KMS-11 (cell line): ENCODE results near the gene GPC3.

ENCODE experiments used
- H2AFZ ChIP-seq: fragments of 200-600 bp; sonication (generic); 2 replicates; pipeline ENCODE4 v1.6.1; 2016; ENCODE audit warnings: antibody characterized with exemption, mixed run types, low read depth
- H3K27ac ChIP-seq: fragments of 200-600 bp; sonication (generic); 2 replicates; pipeline ENCODE4 v1.6.1; 2016; ENCODE audit warnings: mild to moderate bottlenecking, mixed run types
- H3K27me3 ChIP-seq: fragments of 200-600 bp; sonication (generic); 2 replicates; pipeline ENCODE4 v1.6.1; 2017; ENCODE audit warnings: mild to moderate bottlenecking, low read depth, mixed run types, moderate library complexity; ENCODE audit not compliant: insufficient read depth
- H3K36me3 ChIP-seq: fragments of 200-600 bp; sonication (generic); 2 replicates; pipeline ENCODE4 v1.6.1; 2017; ENCODE audit warnings: mild to moderate bottlenecking, mixed run types; ENCODE audit not compliant: insufficient read depth
- H3K4me1 ChIP-seq: fragments of 200-600 bp; sonication (generic); 2 replicates; pipeline ENCODE4 v1.6.1; 2016; ENCODE audit warnings: mild to moderate bottlenecking, low read depth, mixed run types; ENCODE audit not compliant: poor library complexity, severe bottlenecking
- H3K4me2 ChIP-seq: fragments of 200-600 bp; sonication (generic); 2 replicates; pipeline ENCODE4 v1.7.0; 2016; ENCODE audit warnings: mild to moderate bottlenecking, mixed run types
- H3K4me3 ChIP-seq: fragments of 200-600 bp; sonication (generic); IDR thresholded peaks from 2 replicates; pipeline ENCODE4 v1.6.1; 2017; ENCODE audit warnings: low read depth, low read length, mixed read lengths; ENCODE audit not compliant: insufficient read depth
- H3K79me2 ChIP-seq: fragments of 200-600 bp; sonication (generic); 2 replicates; pipeline ENCODE4 v1.6.1; 2016; ENCODE audit warnings: low read depth, mixed run types; ENCODE audit not compliant: insufficient read depth
- H3K9ac ChIP-seq: fragments of 200-600 bp; sonication (generic); 2 replicates; pipeline ENCODE4 v1.6.1; 2016; ENCODE audit warnings: mild to moderate bottlenecking, mixed run types
- H4K20me1 ChIP-seq: fragments of 200-600 bp; sonication (generic); 2 replicates; pipeline ENCODE4 v1.6.1; 2016; ENCODE audit warnings: mild to moderate bottlenecking, mixed run types; ENCODE audit not compliant: insufficient read depth
- CTCF ChIP-seq: fragments of 200-600 bp; sonication (generic); conservative IDR thresholded peaks from 2 replicates; pipeline ENCODE4 v1.6.1; 2017; ENCODE audit warnings: low read depth, mild to moderate bottlenecking, antibody characterized with exemption, low read length, moderate library complexity, mixed read lengths

GPC3 gene

GRCh38 chrX:133514486-133514885 lies 470.9 kb downstream of the GPC3 start:
- no peak overlapping the region for H3K27ac ChIP-seq
- no peak overlapping the region for H2AFZ ChIP-seq
- TF ChIP-seq CTCF: no peak
- no peaks in the 10 kb centered on the region for H3K79me2 ChIP-seq
- no peaks in the 10 kb centered on the region for H3K36me3 ChIP-seq
- no peaks in the 10 kb centered on the region for H3K27me3 ChIP-seq
- H3K4me2 ChIP-seq: no peak overlapping the region
- no peaks in the 10 kb centered on the region for H4K20me1 ChIP-seq
- H3K4me1 ChIP-seq: peaks cover 6% of the 10 kb centered on the region
- H3K9ac ChIP-seq: no peak overlapping the region
- no peak overlapping the region for H3K4me3 ChIP-seq

GRCh38 chrX:133513123-133513522 lies 472.3 kb downstream of the GPC3 start:
- Histone ChIP-seq H3K4me3 (no peak overlapping the region), H3K4me2 (no peak overlapping the region), H3K9ac (no peak overlapping the region), H4K20me1 (no peaks in the 10 kb centered on the region), H3K27ac (no peak overlapping the region), H3K79me2 (no peaks in the 10 kb centered on the region), H3K36me3 (no peaks in the 10 kb centered on the region), H3K27me3 (no peaks in the 10 kb centered on the region), H3K4me1 (peaks cover 6% of the 10 kb centered on the region), H2AFZ (no peak overlapping the region)
- no peak for TF ChIP-seq CTCF

GRCh38 chrX:133511041-133511440 lies 474.4 kb downstream of the GPC3 start:
- H3K79me2 ChIP-seq: no peaks in the 10 kb centered on the region
- H3K4me1 ChIP-seq: peaks cover 6% of the 10 kb centered on the region
- H4K20me1 ChIP-seq: no peaks in the 10 kb centered on the region
- H3K36me3 ChIP-seq: no peaks in the 10 kb centered on the region
- no peak for TF ChIP-seq CTCF
- H3K4me2 ChIP-seq: no peak overlapping the region
- H3K4me3 ChIP-seq: no peak overlapping the region
- no peaks in the 10 kb centered on the region for H3K27me3 ChIP-seq
- no peak overlapping the region for H3K9ac ChIP-seq
- no peak overlapping the region for H2AFZ ChIP-seq
- H3K27ac ChIP-seq: no peak overlapping the region

- H3K4me1 ChIP-seq: no peaks in the 10 kb centered on the region
Observed at GRCh38 chrX:133497356-133497755, 488.0 kb downstream of the GPC3 start.

More at GRCh38 chrX:133497356-133497755, 488.0 kb downstream of the GPC3 start:
- H3K27ac ChIP-seq: no peak overlapping the region
- TF ChIP-seq CTCF: no peak
- no peaks in the 10 kb centered on the region for H4K20me1 ChIP-seq
- H3K4me3 ChIP-seq: no peak overlapping the region
- H2AFZ ChIP-seq: no peak overlapping the region
- H3K9ac ChIP-seq: no peak overlapping the region
- H3K4me2 ChIP-seq: no peak overlapping the region
- H3K27me3 ChIP-seq: no peaks in the 10 kb centered on the region
- no peaks in the 10 kb centered on the region for H3K79me2 ChIP-seq
- H3K36me3 ChIP-seq: no peaks in the 10 kb centered on the region
